Right lobe of liver (tissue), 6 donors: ENCODE measurements around the gene GCLC. TPM values are rescaled to one million over a fixed set of nuclear protein-coding genes. Genes with fewer than 3 reads are reported as not detected.

Experiments used
- ATAC-seq, 4 donors: fragments of 200-7000 bp; cut with Tn5 transposase; one replicate each; pipeline ENCODE4 v1.9.1; 2020; ENCODE audit warnings: mild to moderate bottlenecking in 4 of 4, moderate library complexity in 4 of 4
- DNase-seq, 3 donors: peaks; one replicate each; pipeline ENCODE4 v3.0.0-alpha.2; 2020
- H3K27ac ChIP-seq, 3 donors: fragments of 200-600 bp; one replicate each; pipeline ENCODE4 v1.8.0; 2022
- H3K27me3 ChIP-seq, 2 donors: fragments of 200-600 bp; one replicate each; pipeline ENCODE4 v1.8.0; 2022
- H3K36me3 ChIP-seq, 4 donors: fragments of 200-600 bp; sonication (generic) in 1 of 4; one replicate each; pipeline versions ENCODE4 v1.5.1 to v1.8.0; 2017 to 2022; ENCODE audit warnings: control low read depth in 1 of 4
- H3K4me1 ChIP-seq, 4 donors: fragments of 200-600 bp; sonication (generic) in 1 of 4; one replicate each; pipeline versions ENCODE4 v1.5.1 to v1.8.0; 2017 to 2022; ENCODE audit warnings: control low read depth in 1 of 4
- H3K4me3 ChIP-seq, 3 donors: fragments of 200-600 bp; one replicate each; pipeline ENCODE4 v1.8.0; 2022
- H3K9me3 ChIP-seq, 4 donors: fragments of 200-600 bp; sonication (generic) in 1 of 4; one replicate each; pipeline versions ENCODE4 v1.5.1 to v1.8.0; 2017 to 2022; ENCODE audit warnings: control low read depth in 1 of 4
- CTCF ChIP-seq, 4 donors: fragments of 200-600 bp in 3 of 4; fragments of 450-650 bp in 1 of 4; IDR thresholded peaks; one replicate each; pipeline versions ENCODE4 v1.5.1 to v1.8.0; 2016 to 2022; ENCODE audit warnings: antibody characterized with exemption in 4 of 4, mild to moderate bottlenecking in 2 of 4
- POLR2A ChIP-seq: fragments of 450-650 bp; IDR thresholded peaks from one replicate; pipeline ENCODE4 v1.6.1; 2017; ENCODE audit warnings: antibody characterized with exemption, mild to moderate bottlenecking
- WGBS: methylation state at CpG from one replicate; pipeline ENCODE4 v1.1.6; 2018; ENCODE audit warnings: low coverage, low lambda C conversion rate; ENCODE audit not compliant: insufficient coverage; ENCODE audit errors: missing lambda C conversion rate; 5-methylcytosine and 5-hydroxymethylcytosine counted together
- intact Hi-C, 2 donors: fragments of 100-400 bp; cut with DNase I; formaldehyde crosslinking; loops; one replicate each; pipeline versions ENCODE4 v1.11.2 to v1.14.1; 2022
- total RNA-seq, 6 experiments: library from RNA; depleted of rRNA in 2 of 6; stranded (reverse); fragments of >200 nt in 2 of 6; fragmentation: NEBNext Ultra II Directional in 3 of 6; extraction: Animal tissue kit (Norgen Biotek cat#: 25700) in 3 of 6; gene quantifications; one replicate each; pipeline versions ENCODE4 v1.1.0 to v1.2.4, GENCODE V29; 2016 to 2023
- donor health status: DM: no; HTN: yes; CAD: no.
- donor health status: DM: no; HTN: no; CAD: no.
- donor health status: DM: no; HTN: no; CAD: no.
- donor health status: DM: no; HTN: yes; CAD: no.
- donor health status: DM: no; HTN: yes; CAD: no.

GCLC gene
- total RNA-seq, 6 experiments from 2014 or later, result 56.8 to 140 (median 103) TPM

DNA sequence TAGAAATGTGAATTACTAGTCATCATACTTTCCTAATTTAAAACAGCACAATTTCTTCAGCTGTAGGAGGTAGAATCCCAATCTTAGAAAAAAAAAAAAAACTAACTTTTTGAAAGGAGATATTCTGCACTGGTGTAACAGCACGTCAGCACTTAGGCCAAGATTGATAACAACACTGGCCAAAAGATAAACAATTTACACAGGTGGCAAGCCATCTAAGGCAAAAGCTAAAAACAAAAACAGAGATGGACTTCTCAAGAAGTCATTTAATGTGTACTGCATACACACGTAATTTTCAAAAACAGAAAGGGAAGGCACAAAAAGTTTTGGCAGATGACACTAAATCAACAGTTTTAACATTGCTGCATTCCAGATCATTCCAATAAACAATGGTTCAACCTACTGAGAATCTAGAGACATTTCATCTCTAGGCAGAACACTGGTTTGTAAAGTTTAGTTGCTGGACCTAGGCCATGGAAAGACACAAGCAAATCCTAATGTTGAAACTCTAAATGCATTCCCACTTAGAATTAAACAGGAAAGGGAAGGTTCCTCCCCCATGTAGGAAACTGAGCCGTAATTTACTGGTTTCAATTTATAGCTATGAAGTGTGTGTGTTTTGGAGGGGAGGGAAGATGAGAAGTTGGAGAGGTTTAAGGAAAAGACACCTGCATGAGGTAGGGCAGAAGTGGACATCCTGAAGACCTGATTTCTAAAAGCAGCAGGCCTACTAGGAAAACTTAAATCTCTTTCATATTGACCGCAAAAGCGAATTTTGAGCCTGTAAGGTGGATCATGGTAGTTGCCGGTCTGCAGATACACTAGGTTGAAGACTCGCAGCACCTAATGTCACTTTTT, 1.3 kb downstream of the GCLC start:
- WGBS, result 3% methylated on average over 7 of the region's 7 CpGs
- peak in 1 of 4 donors; percentile 4 for ATAC-seq
- no peaks in the 10 kb centered on the region for H3K27me3 ChIP-seq
- H3K27ac ChIP-seq, result peak overlapping the region; percentile 95 to 96 (median 96)
- H3K9me3 ChIP-seq, result no peaks in the 10 kb centered on the region
- TF ChIP-seq CTCF (IDR thresholded peaks at IDR 0.05), result no peak
- TF ChIP-seq POLR2A, result no peak
- no peak for DNase-seq
- intact Hi-C loops, result no loop called here
- H3K36me3 ChIP-seq, result peaks cover 0 to 11% (median 0%) of the 10 kb centered on the region in 4 donors
- H3K4me3 ChIP-seq, result peak overlapping the region; percentile 76 to 91 (median 89)
- H3K4me1 ChIP-seq, result peaks cover 0 to 55% (median 7%) of the 10 kb centered on the region in 4 donors

DNA sequence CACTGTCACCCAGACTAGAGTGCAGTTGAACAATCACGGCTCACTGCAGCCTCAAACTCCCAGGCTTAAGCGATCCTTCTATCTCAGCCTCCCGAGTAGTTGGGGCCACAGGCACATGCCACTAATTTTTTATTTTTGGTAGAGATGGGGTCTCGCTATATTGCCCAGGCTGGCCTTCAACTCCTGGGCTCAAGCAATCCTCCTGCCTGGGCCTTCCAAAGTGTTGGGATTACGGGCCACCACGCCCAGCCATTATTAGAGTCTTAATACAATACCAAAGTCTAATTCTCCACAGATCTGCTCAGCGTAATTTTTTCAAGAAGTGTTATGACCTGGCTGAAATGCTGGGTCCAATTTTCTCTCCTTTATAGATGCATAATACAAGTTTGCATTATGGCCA, 3.0 kb downstream of the GCLC start:
- Histone ChIP-seq H3K36me3 (peaks cover 0 to 11% (median 0%) of the 10 kb centered on the region in 4 donors), H3K4me1 (peaks cover 0 to 54% (median 11%) of the 10 kb centered on the region in 4 donors), H3K4me3 (peak overlapping the region in 1 of 3 donors; percentile 89), H3K9me3 (no peaks in the 10 kb centered on the region), H3K27ac (peak overlapping the region in 2 of 3 donors; percentile 96), H3K27me3 (no peaks in the 10 kb centered on the region)
- intact Hi-C loops, result no loop called here
- DNase-seq (no peak), ATAC-seq (no peak)
- 87% methylated on average over 7 of the region's 7 CpGs for WGBS
- TF ChIP-seq CTCF (IDR thresholded peaks at IDR 0.05), result no peak
- no peak for TF ChIP-seq POLR2A

- H3K27me3 ChIP-seq, result no peaks in the 10 kb centered on the region
- peaks cover 0 to 47% (median 11%) of the 10 kb centered on the region in 4 donors for H3K4me1 ChIP-seq
- H3K27ac ChIP-seq, result no peak overlapping the region
- DNase-seq (no peak), ATAC-seq (no peak)
- WGBS, result 55% methylated on average over 4 of the region's 4 CpGs
- no peak overlapping the region for H3K4me3 ChIP-seq
- no peaks in the 10 kb centered on the region for H3K9me3 ChIP-seq
- intact Hi-C loops, result no loop called here
- TF ChIP-seq POLR2A (no peak), CTCF (IDR thresholded peaks at IDR 0.05) (no peak)
- H3K36me3 ChIP-seq, result peaks cover 0 to 11% (median 0%) of the 10 kb centered on the region in 4 donors
These were observed 4.7 kb downstream of the GCLC start for GRCh38 chr6:53540129-53540692.

GRCh38 chr6:53539561-53539960, 5.3 kb downstream of the GCLC start:
- 58% methylated on average over 5 of the region's 5 CpGs for WGBS
- Histone ChIP-seq H3K4me1 (peaks cover 0 to 53% (median 10%) of the 10 kb centered on the region in 4 donors), H3K36me3 (peaks cover 0 to 11% (median 0%) of the 10 kb centered on the region in 4 donors), H3K27me3 (no peaks in the 10 kb centered on the region), H3K27ac (no peak overlapping the region), H3K9me3 (no peaks in the 10 kb centered on the region), H3K4me3 (no peak overlapping the region)
- intact Hi-C loops, result no loop called here
- no peak for DNase-seq
- TF ChIP-seq POLR2A (no peak), CTCF (IDR thresholded peaks at IDR 0.05) (no peak)
- ATAC-seq, result no peak
